HUDEP-2 (cell line): Measurements from ENCODE around the gene MPPE1.

Source experiments
- DNase-seq, 76 experiments: peaks; one replicate each; lab custom pipeline; 2025; ENCODE audit not compliant: unreplicated experiment in 76 of 76; lab: John Stamatoyannopoulos, UW

Gene MPPE1

GRCh38 chr18:11885278-11885947 is 22.7 kb downstream of the MPPE1 start:
- DNase-seq: no peak

GRCh38 chr18:11884396-11885030 is 23.6 kb downstream of the MPPE1 start:
- no peak for DNase-seq

DNA sequence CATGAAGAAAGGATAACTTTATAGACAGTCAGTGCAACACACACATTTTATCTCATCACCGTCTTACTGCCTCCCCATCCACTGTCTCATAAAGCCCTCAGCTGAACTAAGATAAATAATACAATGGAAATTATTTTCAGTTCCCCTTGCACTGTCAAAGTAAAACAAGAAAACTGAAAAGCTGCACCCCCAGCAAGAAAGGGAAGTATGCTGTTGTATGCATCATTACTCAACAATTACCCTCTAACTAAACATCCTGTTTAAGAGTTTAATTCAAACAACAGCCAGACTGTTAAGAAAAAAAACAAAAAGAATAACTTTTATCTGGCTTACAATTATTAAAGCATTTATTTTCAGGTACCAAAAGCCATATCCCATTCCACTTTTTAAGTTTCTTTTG is 25.0 kb downstream of the MPPE1 start:
- no peak for DNase-seq

DNA sequence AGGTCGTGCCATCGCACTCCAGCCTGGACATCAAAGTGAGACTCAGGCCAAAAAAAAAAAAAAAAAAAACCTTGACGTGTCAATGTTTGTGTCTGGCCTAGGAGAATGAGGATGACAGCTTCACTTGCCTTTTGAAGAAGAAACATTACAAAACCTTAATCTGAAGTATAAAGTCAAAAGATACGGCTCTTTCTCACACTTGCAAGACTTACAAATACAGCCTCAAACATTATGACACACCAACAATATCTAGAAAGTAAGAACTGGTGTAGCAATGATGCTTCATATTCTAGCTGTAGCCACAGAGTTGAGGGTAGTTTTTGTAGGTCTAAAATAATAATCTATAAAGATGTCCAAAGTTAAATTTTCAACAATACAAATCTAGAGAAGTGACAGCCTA is 25.5 kb downstream of the MPPE1 start:
- no peak for DNase-seq

DNA sequence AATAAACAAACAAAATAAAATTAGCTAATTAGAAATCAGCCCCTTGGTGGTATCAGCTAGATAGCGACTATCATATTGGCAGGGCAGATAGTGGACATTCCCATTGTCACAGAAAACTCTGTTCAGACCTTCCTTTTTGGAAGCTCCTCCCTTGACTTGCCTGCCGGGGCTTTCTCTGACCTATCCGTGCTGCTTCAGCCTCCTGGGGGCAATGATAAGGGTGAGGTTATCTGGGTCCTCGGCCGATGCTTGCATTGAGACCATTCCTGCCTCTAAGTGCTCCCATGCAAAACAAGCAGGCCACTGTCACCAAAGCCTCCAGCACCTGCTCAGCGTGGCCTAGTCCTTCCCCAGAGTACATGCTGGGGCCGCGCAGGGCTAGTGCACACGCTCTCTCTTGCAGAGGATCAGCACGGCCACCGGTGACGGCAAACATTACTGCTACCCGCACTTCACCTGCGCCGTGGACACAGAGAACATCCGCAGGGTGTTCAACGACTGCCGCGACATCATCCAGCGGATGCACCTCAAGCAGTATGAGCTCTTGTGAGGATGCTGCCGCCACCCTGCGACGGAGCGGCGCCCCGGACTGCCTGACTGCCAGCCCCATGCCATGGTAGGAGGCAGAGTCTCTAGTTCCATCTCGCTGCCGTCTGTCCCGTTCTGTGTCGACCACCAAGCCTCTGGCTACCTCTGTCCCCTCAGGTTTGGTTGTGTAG is 27.4 kb downstream of the MPPE1 start:
- peak in 48 of 76 experiments; percentile 1 to 74 (median 29) for DNase-seq

DNA sequence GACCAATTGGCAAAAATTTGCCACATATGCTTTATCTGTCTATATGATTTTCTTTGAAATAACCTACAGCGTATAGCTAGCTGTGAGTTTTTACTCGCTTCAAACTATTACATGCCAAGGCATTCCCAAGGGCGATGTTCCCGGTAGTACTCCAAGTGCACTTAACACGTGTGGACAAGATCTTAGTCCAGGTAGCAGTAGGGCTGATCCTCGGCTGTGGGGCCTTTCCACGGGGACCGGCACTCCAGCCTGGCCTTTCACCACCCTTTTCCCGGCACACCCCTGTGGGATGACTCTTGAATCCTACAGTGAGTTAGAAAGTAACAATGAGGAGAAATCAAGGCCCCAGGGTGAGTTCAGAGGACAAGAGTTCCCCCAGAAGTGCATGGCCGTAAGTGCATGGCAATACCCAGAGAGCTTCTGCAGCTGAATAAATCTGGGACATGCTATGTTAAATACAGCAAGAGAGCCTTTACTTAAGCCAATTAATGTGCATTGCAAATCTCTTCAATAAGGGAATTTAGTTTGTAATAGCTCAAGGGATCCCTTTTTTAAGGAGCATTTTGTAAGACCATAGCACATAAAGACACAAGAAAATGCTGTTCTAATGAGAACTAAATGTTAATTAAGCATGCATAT is 30.5 kb downstream of the MPPE1 start:
- no peak for DNase-seq

- no peak for DNase-seq
Measured at GRCh38 chr18:11874676-11875075, 33.4 kb downstream of the MPPE1 start.

- no peak for DNase-seq
Measured at GRCh38 chr18:11873670-11874340, 34.3 kb downstream of the MPPE1 start.

DNA sequence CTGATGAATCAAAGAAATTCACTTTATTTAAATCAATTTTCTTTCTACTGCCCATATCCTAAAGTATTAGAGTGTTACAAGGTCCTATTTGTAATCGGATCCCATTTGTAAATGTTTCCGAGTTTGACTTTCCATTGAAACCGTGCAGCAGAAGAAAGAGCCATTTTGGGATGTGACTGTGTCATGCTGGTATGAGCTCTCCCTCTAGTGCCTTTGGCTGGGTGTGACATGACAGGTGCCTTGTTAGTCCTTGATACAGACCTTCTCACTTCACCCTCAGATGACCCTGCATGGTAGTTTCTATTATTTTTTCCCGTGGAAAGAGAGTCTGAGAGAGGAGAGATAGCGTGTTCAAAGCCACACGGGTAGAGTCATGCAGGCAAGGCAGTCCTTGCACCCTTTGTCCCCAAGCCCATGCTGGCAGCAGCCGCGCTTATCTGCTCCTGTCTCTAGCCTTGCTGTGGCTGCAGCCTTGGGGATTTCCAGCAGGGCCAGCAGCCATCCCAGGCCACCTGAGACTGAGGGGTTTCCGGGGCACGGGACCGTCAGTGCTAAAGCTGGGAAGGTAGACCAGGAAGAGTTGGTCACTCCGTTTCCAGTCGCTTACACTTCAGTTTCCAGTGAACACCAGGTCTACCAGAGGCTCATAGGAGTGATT is 35.5 kb downstream of the MPPE1 start:
- DNase-seq: peak in 7 of 76 experiments; percentile 0 to 32 (median 21)

DNA sequence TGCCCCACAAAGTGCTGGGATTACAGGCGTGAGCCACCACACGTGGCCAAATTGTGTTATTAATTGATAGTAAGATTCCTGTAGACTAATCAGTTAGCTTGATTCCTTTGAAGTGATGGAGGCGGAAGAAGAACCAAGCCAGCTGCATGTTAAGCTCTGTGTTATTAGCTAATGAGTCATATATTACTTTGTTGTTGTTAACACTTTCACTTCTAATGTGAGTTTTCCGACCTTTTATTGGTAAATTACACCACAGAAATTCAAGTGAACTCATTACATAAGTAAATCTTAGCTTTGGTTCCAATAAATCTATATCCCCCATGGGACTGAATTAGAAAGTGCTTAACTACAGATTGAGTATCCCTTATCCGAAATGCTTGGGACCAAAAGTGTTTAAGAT is 36.6 kb downstream of the MPPE1 start:
- no peak for DNase-seq

- DNase-seq: no peak
Measured at GRCh38 chr18:11868230-11868629, 39.9 kb downstream of the MPPE1 start.

GRCh38 chr18:11866764-11867163 is 41.4 kb downstream of the MPPE1 start:
- DNase-seq: no peak

DNA sequence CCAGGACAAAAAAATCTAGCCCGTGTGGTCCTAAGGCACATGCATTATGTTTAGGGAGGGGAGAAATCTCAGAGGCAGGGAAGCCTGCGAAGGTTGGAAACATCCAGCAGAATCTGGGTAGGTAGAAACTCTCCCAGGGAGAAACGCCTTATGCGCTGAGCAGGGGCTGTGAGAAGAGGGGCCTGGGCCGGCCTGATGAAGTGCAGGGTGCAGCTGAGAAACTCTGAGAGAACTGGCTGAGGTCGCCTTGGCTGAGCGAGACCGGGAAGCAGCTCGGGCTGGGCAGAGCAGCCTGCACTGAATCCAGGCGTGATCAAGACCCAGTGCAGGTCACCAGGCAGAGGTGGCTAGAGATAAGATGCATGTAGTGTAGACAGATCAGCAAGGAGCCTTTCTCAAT is 41.8 kb downstream of the MPPE1 start:
- DNase-seq: no peak

GRCh38 chr18:11865071-11865470 is 43.0 kb downstream of the MPPE1 start:
- no peak for DNase-seq

DNA sequence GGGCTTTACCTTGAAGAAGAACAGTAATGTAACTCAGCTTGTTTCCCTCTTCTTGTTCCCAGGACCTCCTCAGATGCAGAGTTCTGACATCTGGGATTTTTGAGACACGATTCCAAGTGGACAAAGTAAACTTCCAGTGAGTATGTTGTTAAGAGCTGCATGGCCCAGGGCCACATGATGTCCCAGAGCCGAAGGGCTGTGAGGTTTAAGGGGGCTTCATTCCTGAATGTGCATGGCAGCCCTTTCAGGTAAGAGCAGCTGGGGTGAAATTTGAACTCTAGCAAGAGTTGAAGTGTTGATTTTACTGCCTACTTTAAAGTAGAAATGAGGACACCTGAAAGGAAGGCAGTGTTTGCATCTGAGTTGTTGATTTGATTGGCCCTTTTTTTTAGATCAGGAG is 43.6 kb downstream of the MPPE1 start:
- DNase-seq: no peak

DNA sequence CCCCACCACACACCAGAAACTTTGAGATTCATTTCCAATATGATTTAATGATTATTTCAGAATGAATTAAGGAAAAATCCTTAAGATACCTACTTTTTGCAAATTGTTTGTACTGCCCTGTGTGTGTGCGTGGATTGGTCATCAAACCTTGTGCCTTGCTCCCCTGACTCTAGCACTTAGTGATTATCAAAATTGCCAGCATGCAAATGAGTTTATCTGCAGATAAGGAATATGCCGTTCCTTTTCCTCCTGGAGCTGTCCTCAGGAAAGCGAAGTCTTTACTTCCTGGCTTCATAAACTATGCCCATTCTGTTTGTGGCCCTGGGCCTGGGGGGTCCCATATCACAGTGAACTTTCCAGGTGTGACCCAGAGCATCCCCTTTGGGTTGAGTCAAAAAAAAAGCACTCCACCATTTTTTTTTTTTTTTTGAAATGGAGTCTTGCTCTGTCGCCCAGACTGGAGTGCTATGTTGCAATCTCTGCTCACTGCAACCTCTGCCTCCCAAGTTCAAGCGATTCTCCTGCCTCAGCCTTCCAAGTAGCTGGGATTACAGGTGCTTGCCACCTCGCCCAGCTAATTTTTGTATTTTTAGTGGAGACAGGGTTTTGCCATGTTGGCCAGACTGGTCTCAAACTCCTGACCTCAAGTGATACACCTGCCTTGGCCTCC is 45.5 kb downstream of the MPPE1 start:
- no peak for DNase-seq

- no peak for DNase-seq
Measured at GRCh38 chr18:11861583-11862288, 46.4 kb downstream of the MPPE1 start.

DNA sequence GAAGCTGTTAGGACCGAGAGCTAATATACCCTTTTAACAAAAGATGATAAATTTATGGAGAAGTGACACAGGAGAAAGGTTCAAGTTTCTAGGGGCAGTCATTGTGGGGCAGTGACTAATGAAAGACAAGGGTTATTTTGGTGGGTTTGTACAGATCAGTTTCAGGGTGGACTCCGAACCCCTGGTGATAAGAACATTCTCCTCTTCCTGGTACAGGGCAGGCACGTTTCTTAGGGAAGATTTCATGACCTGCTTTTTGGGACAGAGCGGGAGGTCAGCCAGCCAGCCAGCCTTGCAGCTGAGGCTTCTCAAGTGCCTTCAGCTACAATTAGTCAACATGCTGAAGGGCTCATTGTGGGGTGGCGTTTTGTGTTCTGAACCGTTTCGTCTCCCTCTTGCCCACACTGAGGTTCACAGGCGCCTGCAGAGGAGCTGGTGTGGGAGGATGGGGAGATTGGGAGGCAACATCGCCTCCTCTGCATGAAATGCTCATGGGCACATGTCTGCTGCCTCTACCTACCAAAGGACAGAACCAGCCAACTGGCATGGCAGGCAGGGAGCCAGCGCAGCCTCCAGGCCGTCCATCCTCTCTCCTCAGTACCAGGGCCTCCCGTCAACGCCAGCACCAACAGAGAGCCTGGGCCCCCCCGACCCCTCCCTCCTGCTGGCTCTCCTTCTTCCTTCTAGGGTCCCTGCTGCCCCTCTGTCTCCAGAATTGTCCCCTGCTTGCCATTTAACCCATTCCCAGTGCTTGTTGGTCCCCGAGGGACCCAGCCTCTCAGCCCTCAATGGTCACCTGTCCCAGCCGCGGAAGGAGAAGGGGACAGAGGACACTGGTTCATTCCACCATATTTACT is 47.3 kb downstream of the MPPE1 start:
- no peak for DNase-seq
